ENCODE data around the gene GAS6. TPM values are rescaled to one million over a fixed set of nuclear protein-coding genes. Genes with fewer than 3 reads are reported as not detected.

The GAS6 gene
- total RNA-seq, 6 experiments from 2014 or later, result 669 to 813 (median 715) TPM

DNA sequence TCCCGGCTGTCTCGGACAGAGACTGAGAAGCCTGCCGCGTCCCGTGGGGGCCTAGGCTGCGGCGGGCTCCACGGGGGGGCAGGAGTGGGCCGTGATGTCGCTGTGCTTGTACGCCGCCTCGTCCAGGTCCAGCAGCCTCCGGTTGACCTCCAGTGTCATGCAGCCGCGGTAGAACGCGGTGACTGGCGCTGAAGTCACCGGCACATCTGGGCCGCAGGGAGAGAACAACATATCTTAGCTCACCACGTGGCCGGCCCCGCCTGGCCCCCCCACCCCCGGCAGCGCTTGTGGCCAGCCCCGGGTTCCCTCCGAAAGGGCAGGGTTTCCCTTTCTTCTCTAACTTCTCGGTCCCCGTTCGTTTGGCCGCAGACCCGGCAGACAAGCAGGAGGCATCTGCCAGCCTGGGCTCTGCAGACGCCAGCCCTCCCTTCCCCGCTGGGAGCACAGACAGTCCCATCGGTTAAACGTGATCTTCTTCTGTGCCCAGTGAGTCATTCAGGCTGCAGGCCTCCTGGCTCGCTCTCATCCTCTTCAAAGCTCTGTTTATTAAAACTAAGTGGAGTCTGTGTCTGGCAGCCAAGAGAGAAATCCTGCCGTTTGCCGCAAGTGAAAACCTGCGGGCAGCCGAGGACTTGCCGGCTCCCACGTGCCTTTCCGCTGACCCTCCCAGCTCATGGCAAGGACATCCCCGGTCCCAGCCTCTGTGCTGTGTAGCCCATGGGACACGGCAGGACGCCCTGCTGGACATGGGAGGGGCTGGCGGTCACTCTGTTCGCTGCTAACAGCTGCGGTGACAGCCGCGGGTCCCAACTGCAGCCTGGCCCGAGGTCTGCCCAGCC is 42.8 kb downstream of the GAS6 start:
- H3K27me3 Mint-ChIP-seq (ENCODE audit: insufficient read depth), result peaks cover 51% of the 10 kb centered on the region
- H3K4me1 Mint-ChIP-seq (ENCODE audit: low read depth), result peaks cover 56% of the 10 kb centered on the region
- peak; percentile 99 for DNase-seq
- H3K4me3 Mint-ChIP-seq, result peak overlapping the region; percentile 84
- peaks cover 37% of the 10 kb centered on the region for H3K36me3 Mint-ChIP-seq (ENCODE audit: low read depth)
- H3K27ac Mint-ChIP-seq, result peak overlapping the region; percentile 96
- H3K9me3 Mint-ChIP-seq, result peaks cover 12% of the 10 kb centered on the region
- TF ChIP-seq, protein P1, sequence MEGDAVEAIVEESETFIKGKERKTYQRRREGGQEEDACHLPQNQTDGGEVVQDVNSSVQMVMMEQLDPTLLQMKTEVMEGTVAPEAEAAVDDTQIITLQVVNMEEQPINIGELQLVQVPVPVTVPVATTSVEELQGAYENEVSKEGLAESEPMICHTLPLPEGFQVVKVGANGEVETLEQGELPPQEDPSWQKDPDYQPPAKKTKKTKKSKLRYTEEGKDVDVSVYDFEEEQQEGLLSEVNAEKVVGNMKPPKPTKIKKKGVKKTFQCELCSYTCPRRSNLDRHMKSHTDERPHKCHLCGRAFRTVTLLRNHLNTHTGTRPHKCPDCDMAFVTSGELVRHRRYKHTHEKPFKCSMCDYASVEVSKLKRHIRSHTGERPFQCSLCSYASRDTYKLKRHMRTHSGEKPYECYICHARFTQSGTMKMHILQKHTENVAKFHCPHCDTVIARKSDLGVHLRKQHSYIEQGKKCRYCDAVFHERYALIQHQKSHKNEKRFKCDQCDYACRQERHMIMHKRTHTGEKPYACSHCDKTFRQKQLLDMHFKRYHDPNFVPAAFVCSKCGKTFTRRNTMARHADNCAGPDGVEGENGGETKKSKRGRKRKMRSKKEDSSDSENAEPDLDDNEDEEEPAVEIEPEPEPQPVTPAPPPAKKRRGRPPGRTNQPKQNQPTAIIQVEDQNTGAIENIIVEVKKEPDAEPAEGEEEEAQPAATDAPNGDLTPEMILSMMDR (IDR thresholded peaks at IDR 0.05), result peak; percentile 49; the same call in 1 of the 2 replicates

DNA sequence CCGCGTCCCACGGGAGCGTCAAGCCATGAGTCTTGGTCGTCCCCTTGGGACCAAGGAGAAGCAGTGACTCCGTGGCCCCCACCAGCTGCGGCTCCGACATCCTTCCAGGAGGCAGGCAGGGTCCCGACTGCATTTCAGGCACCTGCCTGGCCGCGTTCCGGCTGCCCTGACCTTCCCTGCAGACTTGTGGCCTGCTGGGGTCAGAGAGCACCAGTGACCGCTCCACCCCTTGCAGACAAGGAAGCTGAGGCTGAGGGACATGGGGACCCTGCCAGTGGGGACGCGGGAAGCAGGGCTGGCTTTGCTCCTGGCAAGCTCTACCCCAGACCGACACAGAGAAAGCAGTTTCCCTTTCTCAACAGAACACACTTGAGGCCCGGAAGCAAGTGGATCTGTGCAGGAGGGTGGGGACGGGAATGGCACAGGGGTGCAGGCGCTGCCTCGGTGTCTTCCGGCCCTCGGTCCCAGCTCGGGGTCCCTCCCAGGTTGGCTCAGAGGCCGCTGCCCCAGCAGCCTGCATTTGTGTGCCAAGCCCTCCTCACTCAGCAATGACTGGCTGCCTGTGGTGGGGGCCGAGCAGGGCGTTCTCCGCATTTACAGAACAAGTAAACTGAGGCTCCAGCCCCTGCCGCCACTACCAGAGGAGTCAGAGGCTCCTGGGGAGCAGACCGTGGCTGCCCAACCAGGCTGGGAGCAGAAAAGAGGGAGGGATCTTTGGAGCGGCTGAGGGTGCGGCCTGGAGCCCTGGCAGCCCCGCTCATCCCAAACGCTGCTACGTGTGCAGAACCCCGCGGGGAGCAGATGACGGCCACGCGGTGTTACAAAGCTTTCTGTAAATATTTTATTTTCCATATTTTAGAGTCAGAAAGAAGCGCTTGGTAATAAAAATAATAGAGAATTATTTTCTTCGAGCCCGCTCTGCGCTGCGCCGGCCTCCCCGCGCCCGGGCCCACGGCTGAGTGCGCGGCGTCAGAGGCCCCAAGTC is 43.9 kb downstream of the GAS6 start:
- Mint-ChIP-seq H3K27me3 (ENCODE audit: insufficient read depth) (peaks cover 52% of the 10 kb centered on the region), H3K4me3 (0 out of 2 replicates have a peak overlapping the region, but pooled peaks have one; percentile 84), H3K9me3 (peaks cover 19% of the 10 kb centered on the region), H3K4me1 (ENCODE audit: low read depth) (peaks cover 66% of the 10 kb centered on the region), H3K36me3 (ENCODE audit: low read depth) (peaks cover 40% of the 10 kb centered on the region), H3K27ac (peak overlapping the region; percentile 96)
- DNase-seq, result no peak
- TF ChIP-seq, protein P1 (IDR thresholded peaks at IDR 0.05), result no peak

DNA sequence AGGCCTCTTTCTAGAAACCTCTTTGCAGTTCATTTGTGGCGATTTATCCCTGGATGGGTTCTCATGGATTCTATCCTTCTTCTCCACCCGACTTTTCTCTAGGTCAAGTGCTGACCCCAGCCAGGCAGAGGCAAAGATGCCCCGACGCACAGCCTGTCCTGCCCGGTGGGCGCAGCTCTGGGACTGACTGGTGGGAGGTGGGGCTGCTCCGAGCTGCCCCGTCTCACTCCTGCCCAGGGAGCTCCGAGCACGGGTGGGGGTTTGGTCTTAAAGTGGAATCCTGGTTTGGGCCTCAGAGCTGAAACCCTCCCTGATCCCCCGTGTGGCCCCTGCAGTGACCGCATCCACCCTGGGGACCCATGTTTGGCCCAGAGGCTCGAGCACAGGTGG is 44.5 kb downstream of the GAS6 start:
- DNase-seq, result no peak
- H3K27ac Mint-ChIP-seq, result no peak overlapping the region
- no peak overlapping the region for H3K4me3 Mint-ChIP-seq
- peaks cover 34% of the 10 kb centered on the region for H3K36me3 Mint-ChIP-seq (ENCODE audit: low read depth)
- peaks cover 67% of the 10 kb centered on the region for H3K4me1 Mint-ChIP-seq (ENCODE audit: low read depth)
- TF ChIP-seq, protein P1 (IDR thresholded peaks at IDR 0.05), result no peak
- peaks cover 19% of the 10 kb centered on the region for H3K9me3 Mint-ChIP-seq
- peaks cover 50% of the 10 kb centered on the region for H3K27me3 Mint-ChIP-seq (ENCODE audit: insufficient read depth)

DNA sequence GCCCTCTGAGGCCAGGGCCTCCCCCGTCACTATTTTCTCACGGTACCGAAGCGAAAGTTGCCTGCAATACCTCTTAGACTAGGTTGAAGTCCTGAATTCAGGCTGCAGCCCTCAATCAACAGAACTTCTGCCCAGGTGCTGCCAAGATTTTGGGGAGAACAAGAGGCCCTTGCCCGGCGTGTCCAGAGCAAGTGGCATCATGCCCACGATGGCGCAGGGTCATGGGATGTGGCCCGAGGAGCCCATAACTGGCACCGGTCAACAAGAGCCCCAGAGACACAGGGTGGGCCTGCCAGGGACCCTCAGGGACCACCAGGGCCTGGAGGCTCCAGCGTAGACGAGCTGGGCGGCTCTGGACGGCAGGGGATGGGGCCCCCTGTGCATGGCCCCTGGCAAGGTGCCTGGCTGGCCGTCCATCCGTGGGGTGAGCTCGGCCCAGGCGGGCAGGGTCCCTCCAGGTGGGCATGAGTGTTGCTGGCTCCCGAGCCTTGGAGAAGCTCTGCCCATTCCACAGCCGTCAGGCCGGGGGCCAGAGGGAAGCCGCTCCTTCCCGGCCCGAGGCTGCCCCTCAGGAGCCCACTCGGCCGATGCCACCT is 45.1 kb downstream of the GAS6 start:
- peaks cover 52% of the 10 kb centered on the region for H3K27me3 Mint-ChIP-seq (ENCODE audit: insufficient read depth)
- H3K36me3 Mint-ChIP-seq (ENCODE audit: low read depth), result peaks cover 29% of the 10 kb centered on the region
- peaks cover 19% of the 10 kb centered on the region for H3K9me3 Mint-ChIP-seq
- TF ChIP-seq, protein P1 (IDR thresholded peaks at IDR 0.05), result no peak
- DNase-seq, result no peak
- 0 out of 2 replicates have a peak overlapping the region, but pooled peaks have one; percentile 26 for H3K27ac Mint-ChIP-seq
- no peak overlapping the region for H3K4me3 Mint-ChIP-seq
- H3K4me1 Mint-ChIP-seq (ENCODE audit: low read depth), result peaks cover 70% of the 10 kb centered on the region
